Lower leg skin (tissue), 3 donors: ENCODE data around the gene EEF2.

Source experiments
- CTCF ChIP-seq, 3 donors: fragments of 450-650 bp; IDR thresholded peaks; one replicate each; pipeline ENCODE4 v1.5.1; 2016; ENCODE audit warnings: antibody characterized with exemption in 3 of 3, mild to moderate bottlenecking in 3 of 3, moderate library complexity in 2 of 3
- POLR2A ChIP-seq, 2 donors: fragments of 450-650 bp; IDR thresholded peaks; one replicate each; pipeline ENCODE4 v1.6.1; 2016 to 2017; ENCODE audit warnings: antibody characterized with exemption in 2 of 2, mild to moderate bottlenecking in 1 of 2, moderate library complexity in 1 of 2

- TF ChIP-seq CTCF (IDR thresholded peaks at IDR 0.05), result no peak
- no peak for TF ChIP-seq POLR2A (IDR thresholded peaks at IDR 0.05)
Observed at GRCh38 chr19:3976495-3977241, 8.6 kb downstream of the EEF2 start.
